Cerebellar cortex (tissue), 1 donor: ENCODE data around the gene SELENOS.

Experiments
- DNase-seq: peaks from one replicate; pipeline ENCODE4 v3.0.0-alpha.2; 2015; ENCODE audit warnings: low spot score

The SELENOS gene

DNA sequence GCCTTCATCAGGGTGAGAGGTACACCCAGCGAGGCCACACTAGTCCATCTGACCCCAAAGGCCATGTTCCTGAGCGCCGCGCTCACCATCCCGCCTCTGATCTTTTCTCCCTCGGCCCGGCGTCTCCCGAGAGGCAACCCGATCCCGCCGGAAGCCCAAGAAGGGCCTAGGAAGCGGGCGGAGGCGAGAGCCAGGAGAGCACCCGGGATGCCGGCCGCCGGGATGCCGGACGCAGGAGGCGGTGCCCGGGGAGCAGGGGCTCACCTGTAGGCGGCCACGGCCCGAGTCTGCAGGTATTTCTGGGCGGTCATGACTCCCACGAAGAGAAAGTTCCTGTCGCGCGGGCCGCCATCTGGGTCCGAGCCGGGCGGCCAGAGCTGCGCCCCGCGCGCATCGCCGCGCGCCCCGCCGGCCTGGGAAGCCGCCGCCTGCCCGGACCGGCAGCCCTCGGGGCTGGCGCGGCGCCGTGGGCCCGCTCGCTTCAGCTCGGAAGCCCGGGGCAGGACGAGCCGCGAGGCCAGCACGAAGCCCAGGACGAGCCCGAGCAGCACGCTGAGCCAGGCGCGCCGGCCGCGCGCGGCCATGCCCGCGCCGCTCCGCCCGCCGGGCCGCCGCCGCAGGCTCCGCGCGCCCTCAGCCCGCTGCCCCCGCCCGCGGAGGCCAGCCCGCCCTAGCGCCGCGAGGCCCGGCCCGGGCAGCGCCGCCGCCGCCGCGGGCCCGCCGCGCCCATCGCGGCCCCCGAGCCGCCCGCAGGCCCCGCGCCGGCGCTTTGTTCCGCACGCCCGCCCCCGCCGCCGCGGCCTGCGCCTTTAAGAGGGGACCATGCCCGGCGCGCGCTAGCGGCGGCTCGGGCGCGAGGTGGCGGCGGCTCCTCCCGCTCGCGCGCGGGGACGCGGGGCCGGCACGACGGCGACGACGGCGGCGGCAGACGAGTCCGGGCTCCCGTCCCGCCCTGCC, 26.1 kb downstream of the SELENOS start:
- DNase-seq: no peak

DNA sequence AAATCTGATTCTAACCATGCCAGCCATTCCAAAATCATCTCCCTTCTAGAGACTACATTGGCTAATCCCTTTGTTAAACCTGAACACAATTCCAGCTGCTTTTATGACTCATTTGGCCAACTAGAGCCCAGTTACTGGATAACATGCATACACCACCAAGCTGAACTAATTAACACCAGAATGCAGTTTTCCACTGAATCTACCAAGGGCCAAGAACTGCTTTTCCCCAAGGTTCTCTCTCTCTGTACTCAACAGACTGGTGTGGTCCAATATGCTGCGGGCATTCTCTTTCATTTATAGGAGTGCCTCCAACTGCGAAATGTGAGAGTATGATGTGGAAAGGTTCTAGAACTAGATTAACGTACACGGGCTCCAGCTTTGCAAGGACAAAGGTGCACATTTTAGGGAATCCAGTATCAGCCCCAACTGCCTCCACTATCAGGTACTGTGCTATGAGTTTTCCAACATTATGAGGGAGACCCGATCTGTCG, 26.9 kb downstream of the SELENOS start:
- DNase-seq: no peak

DNA sequence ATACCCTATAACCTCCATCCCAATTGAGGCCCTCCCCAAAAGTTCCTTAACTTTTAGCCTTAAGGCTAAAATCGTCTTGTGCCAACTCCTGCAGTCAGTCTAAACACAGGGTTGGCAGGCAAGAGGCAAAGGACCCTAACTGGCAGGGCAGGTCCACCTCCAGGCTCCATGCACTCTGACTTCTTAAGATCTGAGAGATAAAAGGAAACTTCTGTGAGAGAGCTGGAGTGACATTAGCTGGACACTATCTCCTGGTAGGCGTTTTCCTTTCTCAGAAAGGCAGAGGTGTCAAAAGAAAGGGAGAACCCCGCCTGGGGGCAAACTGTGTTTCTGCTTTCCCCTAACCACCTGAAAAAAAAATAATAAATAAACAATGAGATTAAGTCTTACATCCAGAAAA, 29.0 kb downstream of the SELENOS start:
- DNase-seq: no peak

DNA sequence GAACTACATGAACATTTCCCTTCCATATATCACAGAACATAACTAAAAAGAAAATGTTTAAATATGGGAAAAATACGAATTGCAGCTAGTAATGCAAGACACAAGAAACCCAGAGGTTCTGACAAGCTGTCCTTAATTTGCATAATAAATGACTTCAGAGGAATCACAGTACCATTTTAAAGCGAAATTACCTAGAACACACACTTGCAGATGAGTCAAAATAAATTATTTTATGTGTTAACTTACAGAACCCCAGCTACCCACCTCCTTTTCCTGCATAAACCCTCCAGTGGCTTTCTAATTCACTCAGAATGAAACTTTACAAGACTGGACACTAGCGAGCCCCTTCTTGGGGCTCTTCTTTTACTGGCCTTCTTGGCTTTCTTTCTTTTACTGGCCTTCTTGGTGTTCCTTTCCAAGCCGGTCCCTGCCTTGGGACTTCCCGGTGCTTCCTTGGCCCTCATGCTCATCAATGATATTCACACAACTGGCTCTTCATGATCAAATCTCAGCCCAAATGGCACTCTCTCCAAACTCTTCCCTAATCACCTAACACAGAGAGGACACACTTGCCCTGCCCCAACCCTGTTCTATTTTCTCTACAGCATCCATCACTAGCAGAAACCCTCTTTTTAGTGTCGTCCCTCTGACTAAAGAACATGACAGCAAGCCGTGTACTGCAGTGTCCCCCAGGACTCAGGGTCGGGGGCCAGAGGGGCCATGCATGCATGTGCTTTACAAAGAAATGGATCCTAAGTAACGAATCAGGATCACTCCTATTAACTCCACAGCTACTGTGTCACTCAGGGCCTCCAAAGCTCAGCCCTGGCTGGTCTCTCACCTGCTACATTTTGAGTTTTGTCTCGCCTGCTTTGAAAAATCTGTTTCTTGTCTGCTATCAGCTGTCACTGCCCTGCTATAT, 30.2 kb downstream of the SELENOS start:
- DNase-seq: no peak

DNA sequence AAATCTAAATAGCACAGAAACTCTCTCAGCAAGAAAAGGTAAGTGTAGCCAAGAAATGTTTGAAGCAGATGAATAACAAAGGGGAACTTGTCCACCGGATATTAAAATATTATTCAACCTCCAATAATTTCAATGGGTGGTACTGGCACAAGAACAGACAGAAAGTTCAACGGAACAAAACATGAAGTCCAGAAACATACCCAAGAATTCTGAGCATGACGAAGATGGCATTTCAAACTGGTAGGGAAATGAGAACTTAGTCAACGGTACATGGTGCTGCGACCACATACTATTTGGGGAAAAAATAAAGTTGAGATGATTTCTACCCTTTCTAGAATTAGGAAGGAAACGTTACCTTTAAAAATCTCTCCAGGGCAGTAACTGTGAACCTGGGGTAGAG, 30.9 kb downstream of the SELENOS start:
- DNase-seq: no peak

DNA sequence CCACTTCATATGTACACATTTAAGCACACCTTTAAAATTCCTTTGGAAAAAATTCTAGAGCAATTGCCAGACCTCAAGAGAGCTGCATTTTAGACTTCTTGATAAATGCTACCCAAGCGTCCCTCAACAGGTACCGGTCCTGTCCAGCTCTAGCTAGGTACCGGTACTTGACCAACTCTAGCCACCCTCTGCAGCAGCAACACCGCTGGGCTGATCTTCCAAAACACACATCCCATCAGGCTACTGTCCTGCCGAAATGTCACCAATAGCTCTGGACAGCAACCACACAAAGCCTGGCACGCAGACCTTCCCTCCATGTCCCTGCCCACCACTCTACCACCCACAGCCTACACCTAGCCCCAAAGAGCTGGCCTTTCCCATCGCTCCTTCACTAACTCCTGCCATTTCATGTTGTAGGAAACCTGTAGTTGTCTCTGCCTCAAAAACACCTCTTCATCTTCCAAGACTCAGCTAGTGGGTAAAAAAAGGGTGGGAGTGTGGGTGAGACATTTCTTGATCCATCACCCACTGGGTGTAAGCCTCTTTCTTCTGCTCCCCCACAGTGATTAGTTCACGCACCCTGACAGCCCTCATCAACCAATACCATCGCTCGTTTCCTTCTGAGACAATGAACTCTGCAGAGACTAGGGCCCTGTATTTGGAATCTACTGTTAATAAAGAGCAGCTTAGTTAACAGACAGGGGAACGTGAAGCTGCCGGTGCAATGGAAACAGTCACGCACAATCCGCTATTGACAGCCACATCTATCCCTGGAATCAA, 32.2 kb downstream of the SELENOS start:
- no peak for DNase-seq

DNA sequence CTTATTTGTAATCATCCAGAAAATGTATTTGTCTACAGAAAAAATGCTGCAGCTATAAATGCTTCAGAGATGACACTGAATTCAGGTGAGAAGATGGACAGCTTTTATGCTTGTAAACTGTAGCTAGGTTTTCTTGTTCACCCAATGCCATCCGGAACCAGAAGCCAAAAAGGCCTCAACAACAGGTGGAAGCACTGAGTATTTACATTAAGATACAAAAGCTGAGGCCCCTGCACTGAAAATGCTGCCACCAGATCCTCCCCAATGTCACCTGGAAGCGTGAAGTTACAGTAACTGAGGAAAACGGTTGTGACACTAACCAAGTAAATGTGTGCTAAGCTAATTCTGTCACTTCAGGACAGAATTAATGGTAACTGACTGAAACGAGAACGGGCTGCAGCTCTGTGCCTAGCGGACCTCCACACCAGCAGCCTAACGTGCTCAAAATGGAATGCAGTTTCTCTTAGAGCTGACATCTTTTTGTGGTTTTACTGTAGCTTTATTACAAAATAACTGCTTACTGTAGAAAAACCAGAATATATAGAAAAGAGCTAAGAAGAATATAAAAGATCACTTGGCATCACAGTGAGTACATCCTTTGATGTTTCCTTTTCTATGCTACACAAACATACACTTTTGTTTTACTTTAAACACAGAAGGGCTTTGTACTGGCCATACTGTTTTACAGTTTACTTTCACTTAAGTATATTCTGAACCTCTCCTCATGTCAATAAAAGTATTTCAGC, 33.1 kb downstream of the SELENOS start:
- no peak for DNase-seq

DNA sequence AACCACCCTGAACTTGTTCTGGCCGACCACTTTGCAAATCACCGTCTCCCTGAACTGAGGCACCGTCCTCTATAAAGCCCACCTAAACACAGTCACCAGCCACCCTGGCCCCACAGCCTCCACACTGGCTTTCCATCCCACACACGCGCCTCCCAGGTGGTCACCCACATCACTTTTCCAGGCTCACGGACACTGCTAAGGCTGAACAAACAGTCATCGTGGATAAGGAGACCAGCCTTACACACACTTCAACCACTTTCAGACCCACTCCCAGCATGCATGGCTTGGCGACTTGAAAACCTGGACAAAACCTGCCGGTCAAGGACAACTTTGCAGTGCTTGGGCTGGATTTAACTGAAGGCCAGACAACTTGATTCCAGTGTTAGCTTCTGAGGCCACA, 33.9 kb downstream of the SELENOS start:
- no peak for DNase-seq

DNA sequence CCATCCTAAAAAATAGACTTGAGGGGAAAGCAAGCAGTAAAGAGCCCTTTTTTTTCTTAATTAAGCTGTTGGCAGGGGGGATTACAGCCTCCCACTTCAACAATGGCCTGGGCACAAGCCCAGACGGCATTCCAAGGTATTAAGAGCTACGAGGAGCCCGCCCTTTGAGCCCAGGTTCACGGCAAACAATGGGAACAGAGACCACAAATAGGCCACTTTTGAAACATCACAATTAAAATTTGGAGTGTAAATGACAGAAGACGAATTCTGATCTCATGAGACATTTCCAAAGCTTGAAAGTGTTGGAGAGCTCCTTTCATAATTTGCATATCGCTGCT, 34.3 kb downstream of the SELENOS start:
- DNase-seq: no peak

DNA sequence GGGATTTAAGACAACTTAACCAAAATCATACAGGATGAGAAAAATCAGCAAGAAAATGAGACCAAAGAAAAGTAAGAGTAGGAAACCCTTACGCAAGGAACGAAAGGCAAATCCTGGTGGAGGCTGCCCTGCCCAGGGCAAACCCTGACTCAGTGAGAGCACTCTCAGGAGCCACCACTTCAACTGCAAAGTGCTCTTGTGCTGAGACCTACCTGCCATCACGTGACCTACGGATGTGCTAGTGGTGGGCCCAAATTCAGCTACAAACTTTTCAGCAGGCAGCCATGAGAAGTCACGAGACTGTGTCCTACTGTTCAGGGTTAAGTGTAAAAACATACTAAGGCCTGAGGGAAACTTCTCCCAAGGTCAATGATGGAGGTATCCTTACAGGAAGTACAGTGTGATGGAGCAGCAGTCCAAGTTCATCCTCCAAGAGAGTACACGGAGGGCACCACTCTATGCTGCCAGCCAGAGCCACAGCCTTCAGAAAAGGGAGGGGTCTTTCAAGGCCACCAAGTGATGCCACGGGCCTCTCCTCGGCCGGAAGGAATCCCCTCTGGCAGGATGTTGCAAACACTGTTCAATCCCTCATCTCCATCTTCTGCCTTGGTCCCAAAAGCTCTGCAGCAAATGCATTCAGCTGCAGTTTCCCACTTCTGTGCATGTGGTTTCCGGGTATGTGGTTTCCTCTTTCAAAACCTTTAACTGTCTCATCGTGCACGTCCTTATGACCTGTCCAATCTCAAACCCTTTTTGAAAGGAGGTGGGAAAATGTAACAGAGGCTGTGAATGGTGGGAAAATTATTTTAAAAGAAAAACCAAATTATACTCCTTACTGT, 34.9 kb downstream of the SELENOS start:
- DNase-seq: no peak

DNA sequence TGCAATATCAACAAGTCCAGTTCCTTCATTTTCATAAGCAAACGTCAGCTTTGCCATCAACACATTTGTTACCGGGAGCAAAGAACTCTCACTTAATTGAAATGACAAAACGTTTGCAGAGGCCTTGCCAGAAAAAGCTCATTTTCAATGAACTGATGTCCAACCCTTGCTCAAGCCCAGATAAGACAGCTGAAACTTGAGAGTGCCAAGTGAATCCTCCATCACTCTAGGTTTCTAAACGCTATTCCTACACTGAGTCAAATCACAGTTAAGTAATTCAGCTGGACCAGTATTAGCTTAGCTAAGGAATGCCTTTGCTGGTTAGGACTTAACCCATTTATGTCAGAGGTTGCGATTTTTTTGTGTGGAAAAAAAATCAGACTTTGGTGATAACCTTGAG, 36.9 kb downstream of the SELENOS start:
- DNase-seq: no peak

DNA sequence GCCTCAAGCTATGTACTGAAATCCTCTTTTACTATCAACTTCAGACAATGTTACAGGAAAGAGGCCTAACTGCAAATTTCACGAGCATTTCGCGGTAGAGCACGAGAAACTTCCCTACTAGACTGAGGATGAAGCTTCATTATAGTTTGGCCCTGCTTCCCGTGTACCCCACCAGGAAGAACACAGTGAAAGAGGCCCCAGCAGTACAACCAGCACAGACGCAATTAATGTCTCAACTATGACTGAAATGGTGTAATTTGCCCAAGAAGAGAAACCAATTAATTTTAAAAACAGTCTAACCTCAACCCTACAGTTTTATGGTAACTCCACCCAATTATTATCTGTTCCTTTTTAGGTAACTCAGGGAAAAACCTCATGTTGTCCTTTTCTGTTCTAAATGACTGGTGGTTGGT, 37.6 kb downstream of the SELENOS start:
- no peak for DNase-seq

DNA sequence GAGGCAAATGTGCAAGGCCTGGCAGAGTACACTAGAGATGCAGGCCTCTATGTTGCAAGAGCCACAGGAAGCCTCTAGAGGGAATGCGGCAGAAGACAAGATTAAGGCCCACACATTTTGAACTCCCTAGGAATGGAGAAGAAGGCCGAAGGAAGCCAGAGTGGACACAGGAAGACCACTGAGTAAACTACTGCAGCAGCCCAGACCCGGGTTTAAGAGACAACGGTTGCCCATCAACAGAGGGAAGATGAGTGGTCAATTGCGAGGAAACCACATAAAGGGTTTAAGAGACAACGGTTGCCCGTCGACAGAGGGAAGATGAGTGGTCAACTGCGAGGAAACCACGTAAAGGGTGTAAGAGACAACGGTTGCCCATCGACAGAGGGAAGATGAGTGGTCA, 40.0 kb downstream of the SELENOS start:
- no peak for DNase-seq

DNA sequence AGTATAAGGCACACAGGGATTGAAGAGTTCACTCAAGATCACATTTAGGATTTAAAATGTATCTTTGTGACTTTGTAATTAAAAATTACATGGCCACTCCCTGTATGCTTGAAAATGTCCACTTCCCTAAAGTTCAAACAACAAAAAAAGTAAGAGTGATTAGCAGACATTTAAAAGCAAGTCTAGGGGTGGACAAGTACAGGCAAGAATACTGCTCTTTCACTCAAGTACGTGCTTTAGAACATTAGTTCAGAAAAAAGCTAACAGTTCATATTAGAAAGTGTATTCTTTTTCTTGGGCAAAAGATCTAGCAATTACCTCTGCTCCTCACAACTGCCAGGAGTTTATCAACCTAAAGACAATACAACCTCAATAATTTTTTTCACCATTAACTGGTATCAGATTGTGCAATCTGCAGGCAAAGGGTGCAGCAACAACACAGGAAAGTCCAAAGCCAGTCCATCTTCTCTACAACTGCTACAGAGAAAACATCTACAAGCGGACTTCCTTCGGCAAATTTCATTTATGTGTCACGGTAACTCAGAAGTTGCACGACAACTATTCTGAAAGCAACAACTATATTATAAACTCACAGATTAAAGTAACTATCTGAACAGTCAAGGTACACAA, 43.5 kb downstream of the SELENOS start:
- no peak for DNase-seq

DNA sequence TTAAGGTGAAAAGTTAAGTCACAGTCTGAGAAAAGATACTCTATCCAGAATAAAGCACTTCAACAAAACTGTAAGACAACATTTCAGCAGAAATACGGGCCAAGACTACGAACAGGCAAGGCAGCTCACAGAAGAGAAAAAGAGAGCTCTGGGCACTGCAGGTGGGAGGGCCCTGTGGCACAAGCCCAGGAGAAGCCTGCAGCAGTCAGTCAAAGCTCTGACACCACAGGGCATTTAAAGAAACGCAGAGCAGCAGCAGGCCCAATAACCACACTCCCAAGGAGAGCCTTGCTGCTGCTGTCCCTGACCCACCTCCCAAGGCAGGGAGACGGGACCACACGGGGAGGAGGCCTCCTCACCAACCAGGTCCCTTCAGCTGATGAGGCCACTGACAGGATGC, 44.6 kb downstream of the SELENOS start:
- DNase-seq: peak; percentile 55

DNA sequence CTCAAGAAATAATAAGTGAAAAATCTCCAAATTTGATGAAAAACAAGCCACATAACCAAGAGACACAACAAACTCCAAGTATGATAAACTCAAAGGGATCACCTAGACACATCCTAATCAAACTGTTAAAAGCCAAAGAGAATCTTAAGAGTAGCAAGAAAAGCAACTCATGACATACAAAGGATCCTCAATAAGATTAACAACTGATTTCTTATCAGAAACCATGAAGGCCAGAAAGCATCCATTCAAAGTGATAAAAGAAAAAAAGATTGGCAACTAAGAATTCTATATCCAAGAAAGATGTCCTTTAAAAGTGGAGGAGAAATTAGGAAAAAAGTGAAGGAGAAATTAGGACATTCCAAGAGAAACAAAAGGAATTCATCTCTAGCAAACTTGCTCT, 49.0 kb downstream of the SELENOS start:
- no peak for DNase-seq

DNA sequence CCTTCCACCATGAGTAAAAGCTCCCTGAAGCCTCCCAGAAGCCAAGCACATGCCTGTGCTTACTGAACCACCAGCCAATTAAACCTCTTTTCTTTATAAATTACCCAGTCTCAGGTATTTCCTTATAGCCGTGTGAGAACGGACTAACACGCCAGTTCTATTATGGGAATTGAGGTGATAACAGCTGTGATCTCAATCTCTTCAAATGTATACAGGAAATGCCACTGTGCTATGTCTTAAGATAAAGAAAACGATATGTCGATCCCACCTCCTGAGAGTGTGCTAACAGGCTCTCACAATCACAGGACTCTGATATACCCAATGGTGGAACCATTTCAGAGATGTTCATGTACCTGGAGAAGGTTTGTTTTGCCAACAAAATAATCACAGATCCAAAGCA, 51.6 kb downstream of the SELENOS start:
- no peak for DNase-seq
